Neural progenitor cell (in vitro differentiated cells): Measurements from ENCODE around the gene MYO18B. TPM values are rescaled to one million over a fixed set of nuclear protein-coding genes. Genes with fewer than 3 reads are reported as not detected.

Experiments
- DNase-seq: peaks from one replicate; pipeline ENCODE4 v3.0.0-alpha.2; 2016; ENCODE audit warnings: low spot score
- H2AFZ ChIP-seq: fragments of 200-600 bp; sonication (generic); replicated peaks from 2 replicates; pipeline ENCODE4 v1.6.1; 2016; ENCODE audit warnings: antibody characterized with exemption
- H3F3A ChIP-seq: fragments of 200-600 bp; sonication (generic); 2 replicates; pipeline ENCODE4 v1.6.1; 2016; ENCODE audit warnings: antibody characterized with exemption, low read depth
- H3K27ac ChIP-seq: fragments of 200-600 bp; sonication (generic); 2 replicates; pipeline ENCODE4 v1.5.1; 2016; ENCODE audit warnings: mild to moderate bottlenecking
- H3K27me3 ChIP-seq: fragments of 200-600 bp; sonication (generic); 2 replicates; pipeline ENCODE4 v1.6.1; 2016; ENCODE audit warnings: mild to moderate bottlenecking, moderate library complexity
- H3K36me3 ChIP-seq: fragments of 200-600 bp; sonication (generic); 2 replicates; pipeline ENCODE4 v1.5.1; 2016
- H3K4me1 ChIP-seq: fragments of 200-600 bp; sonication (generic); 2 replicates; pipeline ENCODE4 v1.6.1; 2016; ENCODE audit warnings: mixed run types
- H3K4me2 ChIP-seq: fragments of 200-600 bp; sonication (generic); 2 replicates; pipeline ENCODE4 v1.6.1; 2016
- H3K4me3 ChIP-seq: fragments of 200-600 bp; sonication (generic); 2 replicates; pipeline ENCODE4 v1.5.1; 2016
- H3K79me2 ChIP-seq: fragments of 200-600 bp; sonication (generic); 2 replicates; pipeline ENCODE4 v1.6.1; 2016; ENCODE audit warnings: low read depth
- H3K9ac ChIP-seq: fragments of 200-600 bp; sonication (generic); 2 replicates; pipeline ENCODE4 v1.6.1; 2016
- H3K9me3 ChIP-seq: fragments of 200-600 bp; sonication (generic); 2 replicates; pipeline ENCODE4 v1.5.1; 2016; ENCODE audit warnings: low read depth
- H4K20me1 ChIP-seq: fragments of 200-600 bp; sonication (generic); 2 replicates; pipeline ENCODE4 v1.6.1; 2016; ENCODE audit warnings: low read depth
- H3K27ac Mint-ChIP-seq: 3 replicates; pipeline ENCODE4 v1.8.0; 2021; ENCODE audit warnings: mixed read lengths
- H3K27me3 Mint-ChIP-seq: 2 replicates; pipeline ENCODE4 v1.8.0; 2022; ENCODE audit warnings: low read depth, mild to moderate bottlenecking, inconsistent platforms, moderate library complexity, mixed read lengths; ENCODE audit not compliant: insufficient read depth
- H3K36me3 Mint-ChIP-seq: 3 replicates; pipeline ENCODE4 v1.8.0; 2021; ENCODE audit warnings: mixed read lengths
- H3K4me1 Mint-ChIP-seq: 3 replicates; pipeline ENCODE4 v1.8.0; 2021; ENCODE audit warnings: mixed read lengths
- H3K4me3 Mint-ChIP-seq: 3 replicates; pipeline ENCODE4 v1.8.0; 2021; ENCODE audit warnings: mild to moderate bottlenecking, moderate library complexity, mixed read lengths
- H3K9me3 Mint-ChIP-seq: 3 replicates; pipeline ENCODE4 v1.8.0; 2020; ENCODE audit warnings: mixed read lengths
- EZH2 ChIP-seq: fragments of 200-600 bp; sonication (generic); IDR thresholded peaks from 2 replicates; pipeline ENCODE4 v1.6.1; 2017; ENCODE audit warnings: antibody characterized with exemption, mild to moderate bottlenecking, moderate library complexity
- EZH2phosphoT487 ChIP-seq: fragments of 200-600 bp; sonication (generic); IDR thresholded peaks from 2 replicates; pipeline ENCODE4 v1.6.1; 2017; ENCODE audit warnings: antibody characterized with exemption
- total RNA-seq: library from RNA; depleted of rRNA; stranded (reverse); fragments of >200 nt; gene quantifications from 2 replicates; pipeline ENCODE4 v1.2.3, GENCODE V29; 2015; ENCODE audit warnings: low replicate concordance
- TF ChIP-seq, protein P1 (sequence below): fragments of 200-600 bp; sonication (generic); IDR thresholded peaks from 2 replicates; pipeline ENCODE4 v1.5.1; 2017; ENCODE audit warnings: antibody characterized with exemption, mild to moderate bottlenecking

MYO18B gene
- total RNA-seq, 1 donor from 2014 or later, result not detected

DNA sequence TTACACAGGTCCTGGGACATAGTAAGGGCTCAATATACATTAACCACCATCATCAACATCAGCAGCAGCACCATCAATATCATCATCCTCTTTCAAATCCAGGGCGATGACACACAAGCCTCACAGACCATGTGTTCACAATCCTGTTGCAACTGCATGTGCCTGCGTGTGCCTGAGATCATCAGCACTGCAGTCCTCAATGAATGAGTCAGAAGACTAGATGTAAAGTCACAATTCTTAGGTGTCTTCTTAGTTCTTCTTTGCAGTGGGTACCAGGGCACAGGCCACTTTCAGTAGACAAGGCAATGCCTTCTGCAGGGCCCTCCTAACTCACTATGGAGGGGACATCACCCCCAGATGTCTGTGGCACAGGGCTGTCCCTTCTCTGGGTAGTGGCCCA, 111.1 kb downstream of the MYO18B start:
- H3K9me3 Mint-ChIP-seq, result no peaks in the 10 kb centered on the region
- Histone ChIP-seq H3K4me3 (no peak overlapping the region), H3K4me2 (no peak overlapping the region), H3K9ac (no peak overlapping the region), H3K9me3 (no peaks in the 10 kb centered on the region), H4K20me1 (no peaks in the 10 kb centered on the region), H3K36me3 (no peaks in the 10 kb centered on the region), H3K27ac (no peak overlapping the region), H2AFZ (no peak overlapping the region), H3K4me1 (no peaks in the 10 kb centered on the region), H3K27me3 (no peaks in the 10 kb centered on the region), H3F3A (no peaks in the 10 kb centered on the region), H3K79me2 (no peaks in the 10 kb centered on the region)
- peaks cover 12% of the 10 kb centered on the region for H3K4me1 Mint-ChIP-seq
- H3K36me3 Mint-ChIP-seq, result no peaks in the 10 kb centered on the region
- H3K27me3 Mint-ChIP-seq, result peaks cover 11% of the 10 kb centered on the region
- TF ChIP-seq EZH2 (no peak), EZH2phosphoT487 (no peak)
- TF ChIP-seq, protein P1, sequence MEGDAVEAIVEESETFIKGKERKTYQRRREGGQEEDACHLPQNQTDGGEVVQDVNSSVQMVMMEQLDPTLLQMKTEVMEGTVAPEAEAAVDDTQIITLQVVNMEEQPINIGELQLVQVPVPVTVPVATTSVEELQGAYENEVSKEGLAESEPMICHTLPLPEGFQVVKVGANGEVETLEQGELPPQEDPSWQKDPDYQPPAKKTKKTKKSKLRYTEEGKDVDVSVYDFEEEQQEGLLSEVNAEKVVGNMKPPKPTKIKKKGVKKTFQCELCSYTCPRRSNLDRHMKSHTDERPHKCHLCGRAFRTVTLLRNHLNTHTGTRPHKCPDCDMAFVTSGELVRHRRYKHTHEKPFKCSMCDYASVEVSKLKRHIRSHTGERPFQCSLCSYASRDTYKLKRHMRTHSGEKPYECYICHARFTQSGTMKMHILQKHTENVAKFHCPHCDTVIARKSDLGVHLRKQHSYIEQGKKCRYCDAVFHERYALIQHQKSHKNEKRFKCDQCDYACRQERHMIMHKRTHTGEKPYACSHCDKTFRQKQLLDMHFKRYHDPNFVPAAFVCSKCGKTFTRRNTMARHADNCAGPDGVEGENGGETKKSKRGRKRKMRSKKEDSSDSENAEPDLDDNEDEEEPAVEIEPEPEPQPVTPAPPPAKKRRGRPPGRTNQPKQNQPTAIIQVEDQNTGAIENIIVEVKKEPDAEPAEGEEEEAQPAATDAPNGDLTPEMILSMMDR, result no peak
- no peak for DNase-seq
- no peak overlapping the region for H3K27ac Mint-ChIP-seq
- no peak overlapping the region for H3K4me3 Mint-ChIP-seq

DNA sequence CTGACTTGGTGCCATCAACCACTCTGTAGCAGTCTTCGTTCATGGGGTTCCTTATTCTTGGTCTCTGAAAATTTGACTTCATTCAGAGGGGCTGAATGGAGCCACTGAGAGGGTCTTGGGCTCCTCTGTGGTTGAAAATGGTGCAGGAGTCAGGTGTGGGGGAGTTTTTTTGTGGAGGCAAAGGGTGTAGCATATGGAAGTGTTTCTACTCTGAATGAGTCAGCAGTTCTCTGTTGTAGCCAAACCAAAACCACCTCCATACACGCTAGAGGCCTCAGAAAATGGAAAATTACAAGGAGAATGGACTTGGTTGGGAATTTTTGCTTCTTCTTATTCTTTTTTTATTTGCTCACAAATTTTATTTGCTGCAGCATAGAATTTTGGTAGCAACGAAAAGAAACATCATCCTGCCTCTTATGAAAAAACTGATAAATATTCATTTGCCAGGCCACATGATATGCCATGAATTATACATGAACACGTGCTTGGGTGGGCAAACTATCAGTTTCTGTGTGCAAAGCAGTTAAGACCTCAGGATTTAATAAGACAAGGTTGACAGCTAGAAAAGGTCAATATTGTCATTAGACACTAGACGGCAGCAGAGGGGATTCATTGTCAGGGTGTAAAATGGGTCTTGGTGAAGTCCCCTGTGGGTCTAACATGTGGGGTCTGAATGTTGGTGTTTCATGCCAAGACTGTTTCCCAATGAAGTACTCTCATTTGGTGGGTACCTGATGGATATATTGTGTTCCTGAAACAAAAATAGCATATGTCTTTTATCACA, 111.7 kb downstream of the MYO18B start:
- Histone ChIP-seq H3K27me3 (no peaks in the 10 kb centered on the region), H3K27ac (no peak overlapping the region), H3K36me3 (no peaks in the 10 kb centered on the region), H2AFZ (no peak overlapping the region), H3K79me2 (no peaks in the 10 kb centered on the region), H3K4me1 (no peaks in the 10 kb centered on the region), H3K9me3 (no peaks in the 10 kb centered on the region), H3K4me2 (no peak overlapping the region), H3K4me3 (no peak overlapping the region), H4K20me1 (no peaks in the 10 kb centered on the region), H3F3A (no peaks in the 10 kb centered on the region), H3K9ac (no peak overlapping the region)
- Mint-ChIP-seq H3K4me1 (peaks cover 12% of the 10 kb centered on the region), H3K9me3 (no peaks in the 10 kb centered on the region), H3K36me3 (no peaks in the 10 kb centered on the region), H3K27ac (no peak overlapping the region), H3K4me3 (no peak overlapping the region), H3K27me3 (peaks cover 11% of the 10 kb centered on the region)
- TF ChIP-seq EZH2, result no peak
- TF ChIP-seq, protein P1, result peak; percentile 47
- peak; percentile 13 for DNase-seq

DNA sequence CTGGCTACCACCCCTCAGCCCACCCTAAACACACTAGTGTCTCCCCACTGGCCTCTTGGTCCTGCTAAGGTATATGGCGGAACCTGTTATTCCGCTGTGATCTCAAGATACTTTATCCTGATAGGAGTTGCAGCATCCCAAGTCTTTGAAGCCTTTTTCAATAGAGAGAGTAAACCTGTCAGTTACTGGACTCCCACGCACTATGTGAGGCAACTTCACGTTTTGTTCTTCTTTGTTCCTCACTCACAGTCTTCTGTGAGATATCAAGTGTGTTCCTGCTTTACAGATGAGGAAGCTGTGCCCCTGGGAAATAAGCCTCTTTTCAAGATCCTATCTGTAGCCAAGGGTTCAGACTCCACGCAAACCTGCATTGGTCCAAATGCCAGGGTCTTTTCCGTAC, 127.8 kb downstream of the MYO18B start:
- TF ChIP-seq EZH2phosphoT487 (no peak), EZH2 (no peak)
- TF ChIP-seq, protein P1, result no peak
- Histone ChIP-seq H3K4me2 (no peak overlapping the region), H3K9me3 (no peaks in the 10 kb centered on the region), H3K27ac (no peak overlapping the region), H3K4me3 (no peak overlapping the region), H3K79me2 (no peaks in the 10 kb centered on the region), H4K20me1 (no peaks in the 10 kb centered on the region), H3K4me1 (no peaks in the 10 kb centered on the region), H2AFZ (no peak overlapping the region), H3K9ac (no peak overlapping the region), H3F3A (no peaks in the 10 kb centered on the region), H3K36me3 (no peaks in the 10 kb centered on the region), H3K27me3 (peaks cover 2% of the 10 kb centered on the region)
- Mint-ChIP-seq H3K36me3 (no peaks in the 10 kb centered on the region), H3K27ac (no peak overlapping the region), H3K4me3 (no peak overlapping the region), H3K4me1 (peaks cover 11% of the 10 kb centered on the region), H3K27me3 (peaks cover 12% of the 10 kb centered on the region), H3K9me3 (no peaks in the 10 kb centered on the region)
- DNase-seq, result no peak
